ENCODE measurements around the gene DNASE1. TPM values are rescaled to one million over a fixed set of nuclear protein-coding genes. Genes with fewer than 3 reads are reported as not detected.
A peak's percentile ranks its signal among the peaks of the same experiment; 100 is the strongest.

Gene DNASE1, protein sequence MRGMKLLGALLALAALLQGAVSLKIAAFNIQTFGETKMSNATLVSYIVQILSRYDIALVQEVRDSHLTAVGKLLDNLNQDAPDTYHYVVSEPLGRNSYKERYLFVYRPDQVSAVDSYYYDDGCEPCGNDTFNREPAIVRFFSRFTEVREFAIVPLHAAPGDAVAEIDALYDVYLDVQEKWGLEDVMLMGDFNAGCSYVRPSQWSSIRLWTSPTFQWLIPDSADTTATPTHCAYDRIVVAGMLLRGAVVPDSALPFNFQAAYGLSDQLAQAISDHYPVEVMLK
- 10 to 100 TPM in 1 of 10 donors, 1 to 10 TPM in 9; 3.4 to 10.5 (median 7.4) TPM for total RNA-seq
- 10 to 100 TPM in 1 of 2 donors, 1 to 10 TPM in 1; 3.3 to 15.9 TPM for polyA plus RNA-seq
- long read RNA-seq, donor 1, partial matches to known transcripts, result 3 of 13 reads
- long read RNA-seq, donor 1, other reads (novel, unspliced or antisense), result 10 of 13 reads
- long read RNA-seq, donor 2, partial matches to known transcripts, result 1 of 10 reads
- long read RNA-seq, donor 2, other reads (novel, unspliced or antisense), result 9 of 10 reads
- long read RNA-seq, donor 3, partial matches to known transcripts, result 2 of 11 reads
- long read RNA-seq, donor 3, other reads (novel, unspliced or antisense), result 9 of 11 reads

DNA sequence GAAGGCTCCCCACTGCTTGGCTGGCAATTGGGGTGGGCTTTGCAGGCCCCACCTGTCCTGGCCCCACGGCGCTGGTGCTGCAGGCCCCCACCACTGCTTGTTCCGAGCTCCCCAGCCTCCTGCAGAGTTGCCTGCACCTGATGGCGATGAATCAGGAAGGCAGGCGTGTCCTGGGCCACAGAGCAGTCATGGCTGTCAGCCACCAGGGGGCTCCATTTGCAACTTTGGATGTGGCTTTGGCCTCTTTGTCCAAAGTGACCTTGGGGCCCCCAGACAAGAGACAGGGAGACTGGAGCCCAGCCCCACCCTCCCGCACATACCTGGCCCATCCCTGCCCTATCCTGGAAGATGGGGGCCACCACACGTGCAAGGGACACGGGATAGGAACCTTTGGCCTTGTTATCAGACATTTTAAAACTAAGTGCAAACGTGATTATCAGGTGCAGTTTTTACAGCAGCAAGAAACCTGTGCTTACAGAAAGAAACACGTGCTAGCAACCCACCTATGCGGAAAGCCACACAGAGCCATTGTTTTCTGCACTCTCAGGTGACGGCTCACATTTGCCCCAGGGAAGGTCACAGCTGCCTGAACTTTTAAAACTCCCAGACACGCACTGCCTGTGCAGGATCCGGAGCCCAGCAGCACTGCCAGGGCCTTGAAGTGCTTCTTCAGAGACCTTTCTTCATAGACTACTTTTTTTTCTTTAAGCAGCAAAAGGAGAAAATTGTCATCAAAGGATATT lies at the start of gene DNASE1:
TSS of gene DNASE1 (plus strand) at position 443 of the 743 bp plus-strand sequence. CDS start 683 bp downstream, outside the sequence.
- Histone ChIP-seq H3K9me3 (no peaks in the 10 kb centered on the region), H3K27ac (peak within 1 kb of the TSS in 6 of 10 donors; percentile 15 to 59 (median 35)), H3K27me3 (no peaks in the 10 kb centered on the region), H3K4me3 (no peak within 1 kb of the TSS), H3K4me1 (peaks cover 0 to 20% (median 8%) of the 10 kb centered on the region in 9 donors), H3K36me3 (peaks cover 0 to 75% (median 28%) of the 10 kb centered on the region in 9 donors)
- peak; percentile 39 to 84 (median 64) for TF ChIP-seq CTCF (IDR thresholded peaks at IDR 0.05)
- DNase-seq, result peak; percentile 39 to 58
- intact Hi-C loops (cut with DNase I), result no loop called here
- whole genome bisulfite sequencing, 2 donors, result 62 to 67% methylated on average over 14 of the region's 14 CpGs
- ATAC-seq, result peak; percentile 45 to 78 (median 55)

DNA sequence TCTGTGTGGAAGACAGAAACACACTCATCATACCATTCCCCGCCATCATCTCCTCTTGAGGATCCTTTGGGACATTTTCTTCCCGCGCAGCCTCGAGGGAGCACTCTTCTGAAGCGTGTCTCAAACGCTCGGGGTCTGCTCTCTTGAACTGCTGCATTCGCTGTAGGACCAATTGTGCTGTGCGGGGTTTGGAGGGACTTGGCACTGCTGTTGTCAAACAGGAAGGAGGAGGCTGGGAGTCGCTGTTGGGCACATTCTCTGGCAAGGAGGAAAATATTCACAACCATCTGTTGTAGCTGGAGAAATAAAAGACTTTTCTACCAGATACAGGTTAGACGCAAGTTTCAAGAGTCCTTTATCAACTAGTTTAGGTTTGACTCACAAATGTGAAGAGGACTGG lies 48.0 kb upstream of the DNASE1 start:
- ATAC-seq (no peak), DNase-seq (no peak)
- H3K9me3 ChIP-seq, result no peaks in the 10 kb centered on the region
- 77 to 79% methylated on average over 11 of the region's 11 CpGs for WGBS, 2 donors
- H3K4me3 ChIP-seq, result no peak overlapping the region
- intact Hi-C loops (cut with DNase I), result no loop called here
- peaks cover 0 to 51% (median 16%) of the 10 kb centered on the region in 9 donors for H3K36me3 ChIP-seq
- H3K27ac ChIP-seq, result no peak overlapping the region
- H3K27me3 ChIP-seq, result no peaks in the 10 kb centered on the region
- TF ChIP-seq CTCF (IDR thresholded peaks at IDR 0.05), result no peak
- H3K4me1 ChIP-seq, result peaks cover 0 to 14% (median 13%) of the 10 kb centered on the region in 9 donors

- intact Hi-C loops (cut with DNase I), result no loop called here
- peaks cover 0 to 18% (median 14%) of the 10 kb centered on the region in 9 donors for H3K4me1 ChIP-seq
- ATAC-seq, result no peak
- no peak overlapping the region for H3K27ac ChIP-seq
- DNase-seq, result no peak
- H3K36me3 ChIP-seq, result peaks cover 0 to 44% (median 13%) of the 10 kb centered on the region in 9 donors
- no peaks in the 10 kb centered on the region for H3K9me3 ChIP-seq
- TF ChIP-seq CTCF (IDR thresholded peaks at IDR 0.05), result no peak
- WGBS, 2 donors, result 91 to 93% methylated on average over 7 of the region's 7 CpGs
- H3K4me3 ChIP-seq, result no peak overlapping the region
- H3K27me3 ChIP-seq, result no peaks in the 10 kb centered on the region
These were observed 47.3 kb upstream of the DNASE1 start for GRCh38 chr16:3607161-3607560.

DNA sequence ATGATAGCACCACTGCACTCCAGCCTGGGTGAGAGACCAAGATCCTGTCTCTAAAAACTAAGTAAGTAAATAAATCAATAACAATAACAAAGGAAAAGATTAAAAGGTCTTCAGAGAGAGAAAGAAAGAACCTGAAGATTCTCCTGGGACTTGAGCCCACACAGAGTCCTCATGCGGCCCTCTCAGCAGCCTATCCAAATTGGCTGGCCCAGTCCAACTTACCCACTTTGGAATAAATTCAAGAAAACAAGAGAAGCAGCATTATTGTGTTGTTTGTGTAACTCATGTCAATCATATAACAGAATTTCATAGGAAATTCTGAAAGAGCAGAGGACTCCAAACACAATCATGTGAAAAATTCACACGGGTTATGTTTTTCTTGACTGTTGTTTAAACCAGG lies 46.9 kb upstream of the DNASE1 start:
- DNase-seq, result no peak
- H3K27me3 ChIP-seq, result no peaks in the 10 kb centered on the region
- no peak overlapping the region for H3K27ac ChIP-seq
- H3K36me3 ChIP-seq, result peaks cover 0 to 43% (median 9%) of the 10 kb centered on the region in 9 donors
- 91 to 94% methylated on average over 2 of the region's 2 CpGs for WGBS, 2 donors
- intact Hi-C loops (cut with DNase I), result no loop called here
- H3K9me3 ChIP-seq, result no peaks in the 10 kb centered on the region
- ATAC-seq, result no peak
- TF ChIP-seq CTCF (IDR thresholded peaks at IDR 0.05), result no peak
- H3K4me1 ChIP-seq, result peaks cover 0 to 21% (median 18%) of the 10 kb centered on the region in 9 donors
- H3K4me3 ChIP-seq, result no peak overlapping the region

Measured in heart right ventricle (tissue), 16 donors.